ENCODE measurements around the gene STARD5.

- no peak for TF ChIP-seq POLR2A (IDR thresholded peaks at IDR 0.05)
- TF ChIP-seq EP300 (IDR thresholded peaks at IDR 0.05; ENCODE audit: low read depth): no peak
- TF ChIP-seq CTCF (IDR thresholded peaks at IDR 0.05): no peak
Observed at GRCh38 chr15:81315452-81316175, 8.3 kb downstream of the STARD5 start.

Measured in transverse colon (tissue), 3 donors.